ENCODE data around the gene NDFIP2. TPM values are rescaled to one million over a fixed set of nuclear protein-coding genes. Genes with fewer than 3 reads are reported as not detected.

NDFIP2 gene
- total RNA-seq, 1 donor from 2014 or later, result 155 TPM

DNA sequence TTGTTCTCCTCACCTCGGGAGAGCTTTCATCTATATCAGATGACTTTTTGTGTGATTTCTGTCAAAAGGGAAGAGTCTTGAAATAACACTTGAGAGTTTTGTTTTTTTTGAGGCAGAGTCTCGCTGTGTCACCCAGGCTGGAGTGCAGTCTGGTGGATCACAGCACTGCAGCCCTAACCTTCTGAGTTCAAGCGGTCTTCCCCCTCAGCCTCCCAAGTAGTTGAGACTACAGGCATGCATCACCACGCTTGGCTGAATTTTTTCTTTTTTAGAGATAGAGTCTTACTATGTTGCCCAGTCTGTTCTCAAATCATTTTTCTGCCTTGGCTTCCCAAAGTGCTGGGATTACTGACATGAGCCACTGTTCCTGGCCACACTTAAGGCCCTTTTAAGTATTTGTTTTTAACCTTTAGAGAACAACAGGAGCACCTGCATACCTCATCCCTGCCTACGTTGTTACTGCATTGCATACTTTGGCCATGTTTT, 11.4 kb downstream of the NDFIP2 start:
- intact Hi-C loops (cut with micrococcal nuclease), result loop anchor here (1.0 to 2.0 kb wide), 3 partner anchors 9 to 48 kb away; no protein-coding TSS in a partner anchor

DNA sequence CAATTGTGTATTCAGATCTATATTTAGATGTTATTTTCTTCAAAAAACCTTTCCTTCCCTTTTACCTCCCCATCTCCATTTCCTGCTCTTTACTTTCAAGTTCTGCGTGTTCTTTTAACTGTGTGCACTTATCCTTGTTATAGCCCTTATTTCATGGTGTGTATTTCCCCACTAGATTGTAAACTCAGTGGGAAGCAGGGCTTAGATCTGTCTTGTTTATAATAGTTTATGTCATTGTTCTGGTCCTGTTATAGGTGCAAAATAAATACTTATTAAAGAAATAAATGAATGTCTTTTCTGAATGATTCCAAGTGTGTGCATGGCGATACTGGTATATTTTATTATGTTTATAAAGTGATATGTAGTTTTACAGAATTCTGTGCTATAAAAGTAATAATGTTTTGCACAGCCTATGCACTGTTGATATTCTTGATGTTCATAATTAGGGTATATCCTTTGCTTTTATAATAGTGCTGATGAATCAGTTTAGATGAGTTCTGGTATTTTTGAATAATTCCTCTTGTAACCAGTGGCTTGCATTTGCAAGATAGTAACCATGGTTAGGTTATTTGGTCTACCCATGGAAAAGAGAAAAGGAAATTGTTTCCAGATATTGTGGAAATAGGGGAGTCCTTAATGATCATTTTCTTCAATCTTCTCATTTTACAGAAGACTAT, 12.1 kb downstream of the NDFIP2 start:
- intact Hi-C loops (cut with micrococcal nuclease), result loop anchor here (1.0 to 2.0 kb wide), 3 partner anchors 8 to 48 kb away; no protein-coding TSS in a partner anchor

DNA sequence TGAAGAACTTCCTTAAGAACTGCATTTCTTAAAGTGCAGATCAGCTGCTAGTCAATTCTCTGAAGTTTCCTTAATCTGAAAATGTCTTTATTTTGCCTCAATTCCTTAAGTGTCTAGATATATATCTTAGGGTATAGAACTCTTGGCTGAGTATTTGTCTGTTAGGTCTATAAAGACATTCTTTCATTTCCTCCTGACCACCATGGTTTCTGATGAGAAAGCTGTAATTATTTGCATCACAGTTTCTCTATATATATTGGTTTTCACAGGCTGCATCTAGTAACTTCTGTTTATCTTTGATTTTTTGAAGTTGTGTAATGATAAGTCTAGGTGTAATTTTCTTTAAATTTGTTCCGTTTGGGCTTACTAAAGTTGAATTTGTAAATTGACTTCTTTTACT, 15.2 kb downstream of the NDFIP2 start:
- intact Hi-C loops (cut with micrococcal nuclease), result no loop called here

DNA sequence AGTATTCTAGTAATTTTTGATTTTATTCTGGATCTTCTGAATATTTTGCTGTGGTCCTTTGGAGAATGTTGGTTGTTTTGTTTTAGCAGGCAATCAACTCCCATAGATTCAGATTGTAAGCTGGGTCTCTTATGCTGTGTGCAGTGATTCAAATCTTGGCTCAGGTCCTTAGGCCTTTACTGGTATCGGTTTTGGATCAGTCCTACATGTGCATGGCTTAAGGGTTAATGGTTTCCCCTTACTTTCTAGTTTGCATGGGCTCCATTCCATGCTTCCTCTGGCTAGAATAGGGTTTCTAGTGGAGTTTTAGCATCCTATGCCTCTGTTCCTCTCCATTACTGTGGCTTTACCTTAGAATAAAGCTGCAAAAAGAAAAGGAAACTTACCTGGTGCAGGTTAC, 16.1 kb downstream of the NDFIP2 start:
- intact Hi-C loops (cut with micrococcal nuclease), result no loop called here

DNA sequence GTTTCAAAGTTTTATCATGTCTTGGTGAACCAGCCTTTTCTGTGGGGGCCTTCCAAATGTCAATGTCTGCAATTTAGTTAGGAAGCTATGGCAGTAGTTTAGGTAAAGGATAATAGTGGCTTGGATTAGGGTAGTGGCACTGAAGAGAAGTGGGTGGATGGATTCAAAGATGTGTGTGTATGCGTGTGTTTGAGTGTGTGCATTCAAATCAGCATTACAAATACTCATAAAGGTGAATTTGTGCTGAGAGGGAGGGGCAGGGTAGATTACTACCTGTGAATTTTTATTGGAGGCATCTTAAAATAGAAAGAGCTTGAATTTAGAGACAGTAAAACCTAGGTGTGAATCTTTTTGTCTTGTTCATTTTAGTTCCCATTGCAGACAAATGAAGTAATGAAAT, 16.9 kb downstream of the NDFIP2 start:
- intact Hi-C loops (cut with micrococcal nuclease), result no loop called here

DNA sequence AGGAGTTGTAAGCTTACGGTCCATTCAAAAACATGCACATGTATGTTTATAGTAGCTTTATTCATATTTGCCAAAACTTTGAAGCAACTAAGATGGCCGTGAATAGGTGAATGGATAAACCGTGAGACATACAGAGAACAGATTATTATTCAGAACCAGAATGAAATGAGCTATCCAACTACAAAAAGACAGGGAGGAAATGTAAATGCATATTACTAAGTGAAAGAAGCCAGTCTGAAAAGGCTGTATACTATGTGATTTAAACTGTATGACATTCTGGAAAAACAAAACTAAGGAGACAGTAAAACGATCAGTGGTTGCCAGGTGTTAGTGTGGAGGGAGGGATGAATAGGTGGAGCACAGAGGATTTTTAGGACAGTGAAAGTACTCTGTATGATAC, 19.9 kb downstream of the NDFIP2 start:
- intact Hi-C loops (cut with micrococcal nuclease), result loop anchor here (1.0 kb wide), 1 partner anchor 9 kb away; no protein-coding TSS in a partner anchor

DNA sequence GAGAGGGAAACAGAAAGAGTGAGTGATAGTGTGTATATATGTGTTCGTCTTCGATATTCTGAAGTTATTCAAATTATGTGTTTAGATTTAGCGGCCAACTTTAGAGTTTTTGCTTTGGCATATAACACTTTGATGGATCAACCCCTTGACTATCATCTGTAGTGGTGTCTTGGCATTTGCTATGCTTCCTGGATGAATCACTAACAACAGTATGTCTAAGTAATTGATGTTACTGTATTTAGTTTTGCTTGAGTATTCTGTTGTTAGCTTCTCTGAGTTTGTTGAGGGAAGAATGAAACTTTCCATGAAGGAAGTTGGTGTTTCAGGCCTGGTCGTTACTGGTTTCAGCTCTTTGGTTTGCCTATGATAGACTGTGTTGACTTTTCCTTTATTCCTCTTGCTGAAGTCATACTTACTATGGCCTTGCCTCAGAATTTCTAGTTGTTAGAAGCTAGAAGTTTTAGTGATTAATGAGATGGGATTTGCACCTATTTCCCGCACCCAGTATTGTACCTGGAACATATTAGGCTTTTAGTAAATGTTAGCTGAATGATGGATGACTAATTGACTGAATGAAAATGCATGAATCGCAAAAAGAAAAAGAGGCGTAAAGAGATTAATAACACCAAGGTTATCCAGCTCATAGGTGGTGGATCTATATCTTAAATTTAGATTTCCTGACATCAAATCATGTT, 20.7 kb downstream of the NDFIP2 start:
- intact Hi-C loops (cut with micrococcal nuclease), result loop anchor here (1.0 kb wide), 1 partner anchor 9 kb away; no protein-coding TSS in a partner anchor

DNA sequence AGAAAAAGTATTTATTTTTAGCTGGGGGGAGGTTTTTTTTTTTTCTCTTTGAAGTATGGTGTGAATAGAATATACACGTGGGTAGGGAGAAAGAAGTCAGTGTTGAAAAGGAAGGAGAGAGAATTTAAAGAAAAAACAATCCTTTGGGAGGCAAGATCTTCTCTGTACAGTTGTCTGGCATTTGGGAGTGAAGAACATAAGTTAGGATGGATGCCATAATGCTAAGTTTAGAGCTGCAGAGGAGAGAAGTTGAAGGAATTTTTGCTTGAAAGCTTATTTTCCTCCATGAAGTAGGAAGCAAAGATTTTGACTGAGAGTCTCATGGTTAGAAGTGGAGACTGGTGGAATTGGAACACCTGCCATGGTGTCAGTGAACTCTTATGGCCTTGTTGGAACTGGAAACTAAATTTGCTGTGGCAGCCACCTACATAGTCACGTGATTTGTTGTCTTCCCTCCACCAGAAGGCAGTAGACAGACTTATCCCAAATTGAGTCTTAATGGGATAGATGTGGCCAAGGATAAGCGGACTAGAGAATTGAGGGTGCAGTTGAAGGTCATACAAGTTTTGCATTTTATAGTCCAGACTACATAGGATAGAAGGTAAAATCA, 22.0 kb downstream of the NDFIP2 start:
- intact Hi-C loops (cut with micrococcal nuclease), result no loop called here

DNA sequence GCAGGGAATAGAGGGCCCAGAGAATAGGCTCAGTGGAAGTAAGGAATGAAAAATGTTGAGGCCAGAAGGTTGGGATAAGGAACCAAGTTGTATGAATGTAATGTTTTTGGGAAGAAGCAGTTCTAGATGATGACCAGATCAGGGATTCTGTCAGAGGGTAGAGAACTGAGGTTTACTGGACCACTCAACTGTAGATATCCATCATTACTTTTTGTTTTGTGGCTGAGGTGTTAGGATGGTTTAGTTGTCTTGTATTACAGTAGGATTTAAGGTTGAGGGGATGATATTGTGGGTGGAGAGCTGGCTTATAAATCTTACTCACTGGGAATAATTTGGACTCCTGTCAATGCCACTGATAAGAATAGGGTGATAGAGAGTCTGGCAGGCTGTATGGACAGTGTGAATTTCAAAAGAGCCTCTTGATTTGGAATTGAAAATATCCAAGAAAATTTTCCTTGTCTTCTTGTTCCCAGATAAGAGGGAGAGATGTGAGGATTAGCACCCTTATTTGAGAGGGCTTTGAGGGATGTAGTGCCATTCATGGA, 22.6 kb downstream of the NDFIP2 start:
- intact Hi-C loops (cut with micrococcal nuclease), result loop anchor here (1.0 kb wide), 1 partner anchor 11 kb away; no protein-coding TSS in a partner anchor

DNA sequence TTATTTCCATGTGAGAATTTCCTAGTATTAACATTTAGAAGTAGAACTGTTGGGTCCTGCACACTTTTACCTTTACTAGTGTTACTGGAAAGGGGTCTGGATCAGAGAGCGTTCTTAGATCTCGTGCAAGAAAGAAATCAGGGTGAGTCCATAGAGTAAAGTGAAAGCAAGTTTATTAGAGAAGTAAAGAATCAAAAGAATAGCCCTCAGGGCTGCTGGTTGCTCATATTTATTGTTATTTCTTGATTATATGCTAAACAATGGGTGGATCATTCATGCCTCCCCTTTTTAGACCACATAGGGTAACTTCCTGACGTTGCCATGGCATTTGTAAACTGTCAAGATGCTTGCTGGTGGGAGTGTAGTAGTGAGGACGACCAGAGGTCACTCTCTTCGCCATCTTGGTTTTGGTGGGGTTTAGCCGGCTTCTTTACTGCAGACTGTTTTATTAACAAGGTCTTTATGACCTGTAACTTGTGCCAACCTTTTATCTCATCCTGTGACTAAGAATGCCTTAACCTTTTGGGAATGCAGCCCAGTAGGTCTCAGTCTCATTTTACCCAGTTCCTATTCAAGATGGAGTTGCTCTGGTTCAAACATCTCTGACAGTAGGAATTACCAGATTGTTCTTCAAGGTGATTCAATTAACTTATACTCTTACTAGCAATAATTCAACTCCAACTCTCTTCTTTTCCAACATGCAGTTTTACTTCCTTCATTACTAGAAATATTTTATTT, 27.4 kb downstream of the NDFIP2 start:
- intact Hi-C loops (cut with micrococcal nuclease), result loop anchor here (2.0 kb wide), 2 partner anchors 14 kb away; no protein-coding TSS in a partner anchor

DNA sequence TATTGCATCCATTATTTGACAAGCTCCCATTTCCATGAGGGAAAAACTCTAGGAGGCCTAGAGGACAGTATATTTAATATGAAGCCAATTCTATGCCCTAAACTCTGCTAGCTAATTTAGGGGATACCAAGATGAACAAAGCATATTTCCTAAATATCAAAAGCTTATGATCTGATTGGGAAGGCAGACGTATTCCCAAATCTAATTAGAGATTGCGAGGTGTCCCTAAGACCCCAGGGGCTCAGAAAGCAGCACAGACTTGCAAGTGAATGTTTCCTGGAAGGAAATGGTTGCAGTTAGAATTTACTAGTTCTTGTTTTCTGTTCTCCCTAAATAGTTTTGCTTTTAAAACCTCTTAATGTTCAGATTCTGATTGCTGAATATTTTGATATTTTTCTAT, 30.7 kb downstream of the NDFIP2 start:
- intact Hi-C loops (cut with micrococcal nuclease), result no loop called here

DNA sequence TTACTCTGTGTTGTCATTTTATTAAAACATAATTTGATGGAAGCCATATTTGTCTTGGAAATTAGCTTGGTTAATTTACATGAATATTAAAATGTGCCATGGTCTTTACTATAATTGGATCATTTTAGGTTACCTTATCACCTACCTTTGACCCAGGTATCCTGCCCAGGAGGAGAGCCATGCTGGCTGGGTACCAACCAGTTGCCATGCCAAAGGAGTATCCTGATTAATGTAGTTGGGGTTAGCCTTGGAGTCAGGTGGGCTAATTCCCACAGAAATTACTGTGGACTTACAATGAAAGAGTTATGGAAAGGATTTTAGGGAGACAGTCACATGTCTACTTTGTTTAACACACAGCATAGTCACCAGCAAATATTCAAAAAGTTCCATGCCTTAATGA, 32.0 kb downstream of the NDFIP2 start:
- intact Hi-C loops (cut with micrococcal nuclease), result no loop called here

DNA sequence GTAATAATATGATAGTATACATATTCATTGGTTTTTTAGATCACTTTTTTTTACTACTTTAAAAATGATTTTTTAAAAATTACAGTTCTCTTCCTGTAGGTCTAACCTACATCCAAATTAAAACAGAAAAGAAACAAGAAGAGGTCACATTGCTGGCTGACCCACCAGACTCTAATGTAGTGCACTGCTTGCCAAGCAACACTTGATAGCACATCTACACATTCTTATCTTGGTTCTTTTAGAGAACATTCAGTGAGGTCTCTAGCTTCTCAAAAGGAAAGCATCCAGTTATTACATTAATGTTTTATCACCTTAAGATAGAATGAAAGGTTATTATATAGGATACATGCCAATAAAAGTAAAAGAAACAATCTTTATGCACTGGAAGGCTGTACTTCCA, 35.6 kb downstream of the NDFIP2 start:
- intact Hi-C loops (cut with micrococcal nuclease), result no loop called here

DNA sequence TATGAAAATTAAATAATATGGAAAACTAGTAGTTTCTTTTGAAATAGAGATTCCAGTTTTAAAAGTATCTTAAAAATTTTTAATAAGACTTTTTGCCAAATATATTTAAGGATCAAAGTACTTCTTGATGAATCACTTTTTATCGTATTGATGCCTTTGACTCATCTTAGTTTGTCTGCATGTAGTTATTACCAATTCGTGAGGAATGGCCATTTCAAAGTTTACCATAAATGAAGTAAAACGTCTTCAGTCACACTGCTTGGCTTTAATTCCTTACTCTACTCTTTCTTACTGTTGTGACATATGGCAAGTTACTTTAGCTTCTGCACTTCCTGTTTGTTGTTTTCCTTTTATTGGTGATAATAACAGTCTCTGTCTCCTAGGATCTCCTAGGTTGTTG, 38.3 kb downstream of the NDFIP2 start:
- intact Hi-C loops (cut with micrococcal nuclease), result no loop called here

DNA sequence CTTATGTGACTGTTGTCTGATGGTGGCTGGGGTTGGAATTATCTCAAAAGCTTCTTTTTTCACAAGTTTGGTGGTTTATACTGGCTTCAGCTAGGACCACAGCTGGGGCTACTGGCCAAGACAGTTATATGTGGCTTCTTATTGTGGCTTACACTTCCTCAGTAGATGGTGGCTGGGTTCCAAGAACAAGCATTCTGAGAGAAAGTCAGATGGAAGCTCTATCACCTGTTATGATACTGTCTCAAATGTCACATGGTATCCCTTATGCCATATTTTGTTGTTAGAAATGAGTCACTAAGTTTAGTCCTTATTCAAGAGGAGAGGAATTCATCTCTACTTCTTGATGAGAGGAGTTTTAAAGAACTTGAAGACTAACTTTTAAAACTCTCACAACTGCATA, 41.6 kb downstream of the NDFIP2 start:
- intact Hi-C loops (cut with micrococcal nuclease), result loop anchor here (1.0 to 10.0 kb wide), 7 partner anchors 14 to 865 kb away; partner anchors contain the start of genes NDFIP2 and OBI1

DNA sequence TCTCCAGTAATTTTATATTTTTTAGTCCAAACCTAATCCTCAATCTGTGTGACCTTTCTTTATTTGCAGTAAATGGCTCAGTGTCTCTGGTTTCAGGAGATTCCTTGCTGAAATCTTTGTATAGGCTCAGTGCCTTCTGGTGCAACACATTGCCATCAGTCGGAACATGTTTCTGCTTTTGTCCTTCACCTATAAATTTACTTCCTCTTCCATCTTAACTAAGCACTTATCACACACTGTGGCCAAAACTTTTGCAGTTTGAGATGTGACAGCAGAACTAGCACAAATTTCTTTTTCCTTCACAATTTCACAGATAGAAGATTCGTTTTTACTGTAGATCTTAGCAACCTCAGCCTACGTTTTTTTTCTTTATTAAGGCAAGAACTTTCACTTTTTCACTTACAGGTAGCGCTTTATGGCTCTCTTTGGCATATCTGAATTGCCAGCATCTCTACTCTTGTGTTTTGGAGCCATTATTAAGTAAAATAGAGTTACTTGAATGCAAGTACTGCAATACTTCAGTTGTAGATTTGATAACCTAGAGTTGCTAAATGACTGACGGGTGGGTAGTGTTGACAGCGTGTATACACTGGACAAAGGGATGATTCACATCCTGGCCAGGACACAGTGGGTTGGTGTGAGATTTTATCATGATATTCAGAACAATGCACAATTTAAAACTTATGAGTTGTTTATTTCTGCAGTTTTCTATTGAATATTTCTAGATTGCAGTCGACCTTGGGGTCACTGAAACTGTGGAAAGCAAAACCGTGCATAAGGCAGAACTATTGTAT, 44.3 kb downstream of the NDFIP2 start:
- intact Hi-C loops (cut with micrococcal nuclease), result loop anchor here (10.0 kb wide), 1 partner anchor 330 kb away; no protein-coding TSS in a partner anchor

DNA sequence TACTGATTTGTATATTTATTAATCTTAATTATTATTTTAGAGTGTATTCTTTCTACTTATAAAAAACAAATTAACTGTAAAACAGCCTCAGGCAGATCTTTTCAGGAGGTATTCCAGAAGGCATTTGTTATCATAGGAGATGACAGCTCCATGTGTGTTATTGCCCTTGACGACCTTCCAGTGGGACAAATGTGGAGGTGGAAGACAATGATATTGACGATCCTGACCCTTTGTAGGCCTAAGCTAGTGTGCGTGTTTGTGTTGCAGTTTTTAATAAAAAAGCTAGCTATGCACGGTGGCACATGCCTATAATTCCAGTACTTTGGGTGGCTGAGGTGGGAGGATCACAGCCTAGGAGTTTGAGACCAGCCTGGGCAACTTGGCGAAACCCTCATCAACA, 46.7 kb downstream of the NDFIP2 start:
- intact Hi-C loops (cut with micrococcal nuclease), result loop anchor here (10.0 kb wide), 1 partner anchor 333 kb away; no protein-coding TSS in a partner anchor

DNA sequence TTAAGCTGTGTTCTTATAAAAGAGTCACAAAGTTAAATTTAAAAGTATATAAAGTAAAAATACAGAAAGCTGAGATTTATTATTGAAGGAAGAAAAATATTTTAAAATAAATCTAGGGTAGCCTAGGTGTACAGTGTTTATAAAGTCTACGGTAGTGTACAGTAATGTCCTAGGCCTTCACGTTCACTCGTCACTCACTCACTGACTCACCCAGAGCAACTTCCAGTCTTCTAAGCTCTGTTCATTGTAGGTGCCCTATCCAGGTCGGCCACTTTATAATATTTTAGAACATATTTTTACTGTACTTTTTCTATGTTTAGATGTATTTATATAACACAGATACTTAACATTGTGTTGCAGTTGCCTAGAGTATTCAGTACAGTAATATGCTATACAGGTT, 47.4 kb downstream of the NDFIP2 start:
- intact Hi-C loops (cut with micrococcal nuclease), result loop anchor here (10.0 kb wide), 1 partner anchor 334 kb away; no protein-coding TSS in a partner anchor

DNA sequence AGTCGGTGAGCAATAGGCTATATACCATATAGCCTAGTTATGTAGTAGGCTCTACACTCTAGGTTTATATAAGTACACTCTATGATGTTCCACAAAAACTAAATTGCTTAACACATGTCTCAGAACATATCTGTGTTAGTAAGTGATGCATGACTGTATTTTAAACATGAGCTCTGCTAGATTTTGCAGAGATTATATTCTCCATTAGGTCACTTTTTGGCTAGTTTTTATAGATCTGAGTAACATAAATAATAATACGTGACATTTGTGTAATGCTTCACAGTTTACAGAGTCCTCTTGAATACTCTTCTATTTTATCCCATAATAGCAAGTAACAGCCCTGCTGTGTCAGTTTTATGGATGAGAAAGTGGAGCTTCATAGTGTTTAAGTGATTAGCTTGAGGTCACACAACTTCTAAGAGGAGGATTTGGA, 47.8 kb downstream of the NDFIP2 start:
- intact Hi-C loops (cut with micrococcal nuclease), result loop anchor here (10.0 kb wide), 1 partner anchor 334 kb away; no protein-coding TSS in a partner anchor

DNA sequence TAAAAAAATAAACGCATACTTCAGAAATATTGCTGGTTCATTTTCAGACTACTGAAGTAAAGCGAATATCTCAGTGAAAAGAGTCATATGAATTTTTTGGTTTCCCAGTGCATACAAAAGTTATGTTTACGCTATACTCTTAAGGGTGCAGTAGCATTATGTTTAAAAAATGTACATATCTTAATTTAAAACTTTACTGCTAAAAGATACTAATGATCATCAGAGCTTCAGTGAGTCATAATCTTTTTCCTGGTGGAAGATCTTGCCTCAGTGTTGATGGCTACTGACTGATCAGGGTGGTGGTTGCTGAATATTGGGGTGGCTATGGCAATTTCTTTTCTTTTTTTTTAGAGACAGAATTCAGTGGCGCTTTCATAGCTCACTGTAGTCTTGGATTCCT, 48.9 kb downstream of the NDFIP2 start:
- intact Hi-C loops (cut with micrococcal nuclease), result loop anchor here (10.0 kb wide), 1 partner anchor 335 kb away; no protein-coding TSS in a partner anchor

Data from T-helper 2 cell treated with Interferon-gamma antibody and Interleukin-4, amounts not matched to agents 100 ng/mL and 5 ng/mL, for 36 hours (primary cell).